GM23338 (cell line): ENCODE measurements around the gene PEAR1. TPM values are rescaled to one million over a fixed set of nuclear protein-coding genes. Genes with fewer than 3 reads are reported as not detected.

Experiments
- ATAC-seq: fragments of 200-7000 bp; cut with Tn5 transposase; 3 replicates; pipeline ENCODE4 v1.9.1; 2020
- DNase-seq: peaks from one replicate; pipeline ENCODE4 v3.0.0-alpha.2; 2015; ENCODE audit warnings: low spot score
- H2AFZ ChIP-seq: fragments of 200-600 bp; sonication (generic); 2 replicates; pipeline ENCODE4 v1.8.0; 2016; ENCODE audit warnings: antibody characterized with exemption, mild to moderate bottlenecking, moderate library complexity
- H3F3A ChIP-seq: fragments of 200-600 bp; sonication (generic); replicated peaks from 2 replicates; pipeline ENCODE4 v1.8.0; 2017; ENCODE audit warnings: antibody characterized with exemption, mixed run types, low read depth
- H3K27ac ChIP-seq: fragments of 200-600 bp; sonication (generic); 2 replicates; pipeline ENCODE4 v1.6.1; 2016; ENCODE audit warnings: low read depth
- H3K27me3 ChIP-seq: fragments of 200-600 bp; sonication (generic); 2 replicates; pipeline ENCODE4 v1.8.0; 2016; ENCODE audit warnings: mild to moderate bottlenecking, mixed run types, moderate library complexity; ENCODE audit not compliant: insufficient read depth
- H3K36me3 ChIP-seq: fragments of 200-600 bp; sonication (generic); 2 replicates; pipeline ENCODE4 v1.8.0; 2016; ENCODE audit warnings: mild to moderate bottlenecking; ENCODE audit not compliant: insufficient read depth
- H3K4me1 ChIP-seq: fragments of 200-600 bp; sonication (generic); 2 replicates; pipeline ENCODE4 v1.8.0; 2016; ENCODE audit warnings: mild to moderate bottlenecking, moderate library complexity; ENCODE audit not compliant: insufficient read depth
- H3K4me2 ChIP-seq: fragments of 200-600 bp; sonication (generic); 2 replicates; pipeline ENCODE4 v1.7.1; 2017; ENCODE audit warnings: mixed run types
- H3K4me3 ChIP-seq: fragments of 200-600 bp; sonication (generic); 2 replicates; pipeline ENCODE4 v1.6.1; 2016; ENCODE audit warnings: mixed run types
- H3K79me2 ChIP-seq: fragments of 200-600 bp; sonication (generic); replicated peaks from 2 replicates; pipeline ENCODE4 v1.8.0; 2017; ENCODE audit warnings: mild to moderate bottlenecking; ENCODE audit not compliant: insufficient read depth
- H3K9me2 ChIP-seq: fragments of 200-600 bp; sonication (generic); 2 replicates; pipeline ENCODE4 v1.8.0; 2017; ENCODE audit not compliant: insufficient read depth
- H4K20me1 ChIP-seq: fragments of 200-600 bp; sonication (generic); replicated peaks from 2 replicates; pipeline ENCODE4 v1.8.0; 2017; ENCODE audit warnings: mild to moderate bottlenecking; ENCODE audit not compliant: insufficient read depth
- H3K27ac Mint-ChIP-seq: 2 replicates; pipeline ENCODE4 v1.8.0; 2020; ENCODE audit warnings: inconsistent platforms, mild to moderate bottlenecking, moderate library complexity, mixed read lengths
- H3K27me3 Mint-ChIP-seq: 3 replicates; pipeline ENCODE4 v1.8.0; 2022; ENCODE audit warnings: low read depth, mild to moderate bottlenecking, moderate library complexity, mixed read lengths, inconsistent platforms; ENCODE audit not compliant: insufficient read depth, poor library complexity
- H3K36me3 Mint-ChIP-seq: 3 replicates; pipeline ENCODE4 v1.8.0; 2021; ENCODE audit warnings: low read depth, mild to moderate bottlenecking, inconsistent platforms, moderate library complexity, mixed read lengths
- H3K4me1 Mint-ChIP-seq: 3 replicates; pipeline ENCODE4 v1.8.0; 2020; ENCODE audit warnings: mild to moderate bottlenecking, inconsistent platforms, mixed read lengths
- H3K4me3 Mint-ChIP-seq: 3 replicates; pipeline ENCODE4 v1.8.0; 2021; ENCODE audit warnings: moderate library complexity, mild to moderate bottlenecking, inconsistent platforms, mixed read lengths
- H3K9me3 Mint-ChIP-seq: 3 replicates; pipeline ENCODE4 v1.8.0; 2020; ENCODE audit warnings: moderate library complexity, mild to moderate bottlenecking, inconsistent platforms, mixed read lengths
- CREB1 ChIP-seq: fragments of 250-450 bp; sonication (Bioruptor Pico); IDR thresholded peaks from 2 replicates; pipeline ENCODE4 v1.5.0; 2020; ENCODE audit warnings: low read depth, mild to moderate bottlenecking, moderate library complexity
- CTCF ChIP-seq, 2 experiments: fragments of 200-600 bp in 1 of 2; sonication (generic) in 1 of 2; conservative IDR thresholded peaks; 2 replicates each; pipeline versions ENCODE4 v1.5.1 to v1.6.1; 2016 to 2017; ENCODE audit warnings: antibody characterized with exemption in 2 of 2, low read depth in 2 of 2, mild to moderate bottlenecking in 2 of 2, moderate library complexity in 1 of 2
- ETS1 ChIP-seq: IDR thresholded peaks from 2 replicates; pipeline ENCODE4 v1.6.1; 2016; ENCODE audit warnings: antibody characterized with exemption
- EZH2 ChIP-seq: fragments of 200-600 bp; sonication (generic); IDR thresholded peaks from one replicate; pipeline ENCODE4 v1.8.0; 2017; ENCODE audit warnings: antibody characterized with exemption, mild to moderate bottlenecking, low read depth; ENCODE audit not compliant: unreplicated experiment
- EZH2phosphoT487 ChIP-seq: fragments of 200-600 bp; sonication (generic); IDR thresholded peaks from one replicate; pipeline ENCODE4 v1.8.1; 2018; ENCODE audit warnings: antibody characterized with exemption; ENCODE audit not compliant: unreplicated experiment
- JUNB ChIP-seq: IDR thresholded peaks from one replicate; pipeline ENCODE4 v1.6.1; 2016; ENCODE audit warnings: antibody characterized with exemption; ENCODE audit not compliant: unreplicated experiment
- NANOG ChIP-seq: IDR thresholded peaks from 2 replicates; pipeline ENCODE4 v1.6.1; 2016; ENCODE audit warnings: antibody characterized with exemption, borderline replicate concordance
- POLR2AphosphoS5 ChIP-seq: IDR thresholded peaks from 2 replicates; pipeline ENCODE4 v1.6.1; 2016; ENCODE audit warnings: antibody characterized with exemption, low read depth
- REST ChIP-seq: IDR thresholded peaks from one replicate; pipeline ENCODE4 v1.6.1; 2018; ENCODE audit warnings: antibody characterized with exemption; ENCODE audit not compliant: unreplicated experiment
- STAT1 ChIP-seq: IDR thresholded peaks from one replicate; pipeline ENCODE4 v1.6.1; 2016; ENCODE audit warnings: antibody characterized with exemption; ENCODE audit not compliant: unreplicated experiment
- ZNF114 ChIP-seq: fragments of 250-450 bp; sonication (Bioruptor Pico); IDR thresholded peaks from 2 replicates; pipeline ENCODE4 v1.5.0; 2020; ENCODE audit warnings: mild to moderate bottlenecking, moderate library complexity
- ZNF331 ChIP-seq: fragments of 250-450 bp; sonication (Bioruptor Pico); IDR thresholded peaks from 2 replicates; pipeline ENCODE4 v1.5.0; 2020; ENCODE audit warnings: low read depth, mild to moderate bottlenecking, moderate library complexity
- ZNF462 ChIP-seq: fragments of 250-450 bp; sonication (Bioruptor Pico); IDR thresholded peaks from 2 replicates; pipeline ENCODE4 v1.5.0; 2020; ENCODE audit warnings: mild to moderate bottlenecking, moderate library complexity
- polyA plus RNA-seq: library from polyadenylated mRNA; unstranded; fragments of >200 nt; fragmentation: Nextera tagmentation; extraction: Ambion mirVana; gene quantifications from 2 replicates; pipeline ENCODE4 v1.2.1, GENCODE V29; 2016
- total RNA-seq: library from RNA; depleted of rRNA; stranded (reverse); fragments of >200 nt; shearing (Covaris generic); gene quantifications from 2 replicates; pipeline ENCODE4 v1.2.3, GENCODE V29; 2014

Gene PEAR1
- total and polyA plus RNA-seq, 2 experiments from 2014 or later, result 0.28 to 0.47 TPM

- H3K36me3 Mint-ChIP-seq, result no peaks in the 10 kb centered on the region
- Histone ChIP-seq H4K20me1 (no peaks in the 10 kb centered on the region), H3K4me3 (no peak overlapping the region), H3K4me1 (peaks cover 9% of the 10 kb centered on the region; the same call in 1 of the 2 replicates), H3K36me3 (no peaks in the 10 kb centered on the region), H3F3A (0 out of 2 replicates have a peak, but pooled peaks cover 3% of the 10 kb centered on the region), H3K79me2 (no peaks in the 10 kb centered on the region), H2AFZ (no peak overlapping the region), H3K4me2 (no peak overlapping the region), H3K27ac (no peak overlapping the region), H3K9me2 (no peaks in the 10 kb centered on the region), H3K27me3 (peaks cover 34% of the 10 kb centered on the region)
- H3K4me3 Mint-ChIP-seq, result no peak overlapping the region
- H3K27ac Mint-ChIP-seq, result no peak overlapping the region
- TF ChIP-seq EZH2phosphoT487, result no peak
- no peak for TF ChIP-seq ZNF462
- TF ChIP-seq EZH2, result no peak
- no peak for TF ChIP-seq ZNF114 (CRISPR knock-in tag)
- TF ChIP-seq POLR2AphosphoS5, result no peak
- no peak for TF ChIP-seq NANOG
- TF ChIP-seq STAT1, result no peak
- no peak for TF ChIP-seq ZNF331 (CRISPR knock-in tag)
- no peak for TF ChIP-seq REST
- TF ChIP-seq CTCF (conservative IDR thresholded peaks at IDR 0.05; ENCODE audit: low read depth in 2 of 2), result no peak
- TF ChIP-seq CREB1 (CRISPR knock-in tag), result no peak
- no peak for TF ChIP-seq ETS1
- TF ChIP-seq JUNB, result no peak
- peaks cover 30% of the 10 kb centered on the region for H3K4me1 Mint-ChIP-seq
- no peaks in the 10 kb centered on the region for H3K9me3 Mint-ChIP-seq
- ATAC-seq, result no peak
- DNase-seq, result no peak
- peaks cover 16% of the 10 kb centered on the region for H3K27me3 Mint-ChIP-seq
Observed at GRCh38 chr1:156879876-156880275, 13.6 kb upstream of the PEAR1 start.
